Measurements from ENCODE around the gene GUCD1.
"Not testable (repeated sequence)": the region's sequence is repeated elsewhere in the genome, so short reads cannot be mapped to it uniquely, and the experiment has no call there.

The GUCD1 gene

DNA sequence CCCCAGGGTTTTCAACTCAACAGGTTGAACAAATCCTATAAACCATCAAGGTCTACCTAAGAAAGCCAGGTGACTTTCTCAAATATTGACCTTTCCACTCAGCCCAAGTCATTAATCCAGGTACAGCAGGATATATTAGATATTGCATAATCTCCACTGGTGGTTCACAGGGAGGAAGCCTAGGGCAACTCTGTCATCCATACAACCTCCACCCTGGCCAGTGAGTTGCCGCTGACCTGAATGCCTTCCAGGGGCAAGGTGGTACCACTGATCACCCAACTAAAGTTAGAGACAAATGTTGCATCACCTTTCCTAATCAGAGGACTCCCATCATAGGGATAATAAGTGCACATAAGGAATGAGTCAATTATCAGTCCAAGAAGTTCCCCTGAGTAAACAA is 22.9 kb downstream of the GUCD1 start:
- DNase-seq (ENCODE audit: low read depth in 2 of 3, low spot score in 1 of 3) = no peak

DNA sequence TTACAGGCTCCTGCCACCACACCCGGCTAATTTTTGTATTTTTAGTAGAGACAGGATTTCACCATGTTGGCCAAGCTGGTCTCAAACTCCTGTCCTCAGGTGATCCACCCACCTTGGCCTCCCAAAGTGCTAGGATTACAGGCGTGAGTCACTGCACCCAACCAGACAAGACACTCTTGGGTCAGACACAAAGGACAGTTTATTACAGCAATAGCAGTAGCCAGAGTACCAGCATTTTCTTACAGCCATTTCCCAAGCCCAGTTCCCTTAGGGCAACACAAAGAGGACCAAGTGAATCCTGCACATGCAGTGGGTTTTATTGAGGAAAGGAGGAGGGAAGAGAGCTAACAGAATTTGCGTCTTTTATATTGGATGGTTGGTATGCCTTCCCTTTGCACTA is 24.0 kb downstream of the GUCD1 start:
- DNase-seq (ENCODE audit: low read depth in 2 of 3, low spot score in 1 of 3) = not testable (repeated sequence)

DNA sequence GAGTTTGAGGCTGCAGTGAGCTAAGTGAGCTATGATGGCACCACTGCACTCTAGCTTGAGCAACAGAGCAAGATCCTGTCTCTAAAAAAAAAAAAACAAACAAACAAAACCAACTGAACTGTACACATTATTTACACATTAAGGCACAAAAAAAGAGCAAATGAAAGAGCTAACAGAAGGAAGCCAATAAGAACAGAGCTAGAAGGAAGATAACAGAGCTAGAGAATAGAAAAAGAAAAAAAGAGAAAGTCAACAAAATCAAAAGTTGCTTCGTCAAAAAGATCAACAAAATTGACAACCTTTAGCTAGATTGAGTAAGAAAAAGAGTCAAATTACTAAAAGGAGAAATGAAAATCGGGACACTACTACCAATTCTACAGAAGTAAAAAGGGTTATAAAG is 25.0 kb downstream of the GUCD1 start:
- no peak for DNase-seq (ENCODE audit: low read depth in 2 of 3, low spot score in 1 of 3)

DNA sequence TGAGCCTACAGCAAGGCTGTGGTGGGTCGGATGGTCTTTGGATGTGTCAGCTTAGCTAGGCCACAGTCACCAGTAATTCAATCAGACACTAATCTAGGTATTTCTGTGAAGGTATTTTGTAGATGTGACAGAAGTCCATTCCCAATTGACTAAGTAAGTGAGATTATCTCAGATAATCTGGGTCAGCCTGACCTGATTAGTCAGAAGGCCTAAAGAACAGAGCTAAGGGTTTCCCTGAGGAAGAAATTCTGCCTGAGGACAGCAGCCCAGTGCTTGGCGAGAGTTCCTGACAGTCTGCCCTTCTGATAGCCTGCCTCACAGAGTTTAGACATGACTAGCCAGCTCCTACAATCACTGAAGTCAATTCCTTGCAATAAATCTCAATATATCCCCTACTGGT is 28.7 kb downstream of the GUCD1 start:
- no peak for DNase-seq (ENCODE audit: low read depth in 2 of 3, low spot score in 1 of 3)

DNA sequence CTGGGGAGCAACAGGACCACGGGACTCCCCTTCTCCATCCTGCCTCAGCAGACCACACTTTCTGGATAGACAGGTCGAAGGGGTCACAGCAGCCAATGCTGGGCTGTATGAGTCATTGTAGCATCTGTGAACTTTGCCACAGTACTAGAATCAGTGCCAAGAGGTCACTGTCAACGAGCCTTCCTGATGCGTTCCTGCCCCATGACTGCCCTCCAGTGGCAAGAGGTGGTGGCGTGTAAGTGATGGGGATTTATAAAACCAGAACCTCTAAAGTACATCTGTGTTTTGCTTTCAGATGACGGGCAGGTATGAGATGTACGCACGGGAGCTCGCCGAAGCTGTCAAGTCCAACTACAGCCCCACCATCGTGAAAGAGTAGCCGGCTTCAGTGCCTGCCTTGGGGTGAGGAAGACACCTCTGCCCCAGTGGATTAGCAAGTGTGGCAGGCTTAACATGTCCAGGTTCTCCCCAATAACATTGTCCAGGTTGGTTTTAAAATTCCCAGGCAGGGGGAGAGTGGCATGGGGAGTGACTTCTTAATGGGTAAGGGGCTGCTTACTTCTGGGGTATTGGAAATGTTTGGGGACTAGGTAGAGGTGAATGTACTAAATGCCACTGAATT is 29.4 kb downstream of the GUCD1 start:
- peak; percentile 69 to 87 (median 77) for DNase-seq (ENCODE audit: low read depth in 2 of 3, low spot score in 1 of 3)

DNA sequence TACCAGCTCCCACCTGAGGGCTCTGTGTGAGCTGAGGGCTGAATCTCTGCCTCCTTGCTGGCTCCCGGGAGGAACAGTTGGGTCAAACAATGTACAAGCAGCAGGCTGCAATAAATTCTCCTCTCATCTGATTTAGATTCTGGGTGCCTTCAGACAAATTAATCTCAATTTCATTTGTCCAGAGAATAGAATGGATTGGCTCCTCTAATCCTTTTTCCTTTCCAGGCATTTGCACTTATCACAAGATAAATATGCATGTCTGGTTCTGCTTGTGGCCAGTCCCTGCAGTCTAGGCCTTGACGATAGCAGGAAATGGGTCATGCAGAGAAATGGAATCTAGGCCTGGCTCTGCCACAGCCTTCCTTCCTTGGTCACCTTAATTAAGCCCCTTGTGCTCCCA is 31.1 kb downstream of the GUCD1 start:
- no peak for DNase-seq (ENCODE audit: low read depth in 2 of 3, low spot score in 1 of 3)

DNA sequence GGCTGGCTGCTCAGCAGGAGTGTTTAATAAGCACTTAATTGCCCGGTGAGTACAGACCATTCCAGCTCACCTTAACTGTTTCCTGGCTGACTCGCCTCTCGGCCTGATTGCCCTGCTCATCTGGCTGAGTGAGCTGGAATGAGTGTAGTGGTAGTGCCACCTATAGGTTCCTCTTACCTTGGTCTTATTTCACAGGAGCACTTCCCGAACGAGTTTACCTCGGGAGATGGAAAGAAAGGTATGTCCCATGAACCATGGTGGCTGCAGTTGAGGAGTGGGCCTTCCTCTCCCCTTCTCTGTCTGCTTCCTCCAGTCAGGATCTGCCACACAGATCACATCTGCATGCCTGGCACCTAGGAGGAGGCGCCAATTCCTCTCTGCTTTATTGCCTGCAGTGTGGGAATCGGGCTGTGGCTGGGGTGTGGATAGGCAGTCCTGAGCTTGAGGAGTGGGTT is 33.1 kb downstream of the GUCD1 start:
- DNase-seq (ENCODE audit: low read depth in 2 of 3, low spot score in 1 of 3) = peak; percentile 15 to 32 (median 19)

DNA sequence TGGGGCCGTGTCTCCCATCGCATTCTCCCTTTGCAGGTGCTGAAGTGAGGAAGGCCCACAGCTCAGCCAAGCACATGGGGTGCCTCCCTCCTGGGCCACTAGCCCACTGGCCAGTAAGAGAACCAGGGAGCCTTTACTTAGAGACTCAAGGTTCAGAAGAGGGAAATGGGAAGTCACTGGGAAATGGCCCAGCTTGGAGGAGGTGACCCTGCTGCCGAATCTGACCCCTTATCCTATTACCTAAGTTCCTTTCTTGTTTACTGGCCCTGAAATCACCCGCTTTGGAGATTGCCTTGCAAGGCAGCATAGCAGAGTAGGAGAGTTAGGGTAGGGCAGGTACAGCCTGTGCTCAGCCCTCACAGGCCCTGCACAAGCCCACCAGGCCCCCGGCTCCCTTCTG is 35.4 kb downstream of the GUCD1 start:
- no peak for DNase-seq (ENCODE audit: low read depth in 2 of 3, low spot score in 1 of 3)

DNA sequence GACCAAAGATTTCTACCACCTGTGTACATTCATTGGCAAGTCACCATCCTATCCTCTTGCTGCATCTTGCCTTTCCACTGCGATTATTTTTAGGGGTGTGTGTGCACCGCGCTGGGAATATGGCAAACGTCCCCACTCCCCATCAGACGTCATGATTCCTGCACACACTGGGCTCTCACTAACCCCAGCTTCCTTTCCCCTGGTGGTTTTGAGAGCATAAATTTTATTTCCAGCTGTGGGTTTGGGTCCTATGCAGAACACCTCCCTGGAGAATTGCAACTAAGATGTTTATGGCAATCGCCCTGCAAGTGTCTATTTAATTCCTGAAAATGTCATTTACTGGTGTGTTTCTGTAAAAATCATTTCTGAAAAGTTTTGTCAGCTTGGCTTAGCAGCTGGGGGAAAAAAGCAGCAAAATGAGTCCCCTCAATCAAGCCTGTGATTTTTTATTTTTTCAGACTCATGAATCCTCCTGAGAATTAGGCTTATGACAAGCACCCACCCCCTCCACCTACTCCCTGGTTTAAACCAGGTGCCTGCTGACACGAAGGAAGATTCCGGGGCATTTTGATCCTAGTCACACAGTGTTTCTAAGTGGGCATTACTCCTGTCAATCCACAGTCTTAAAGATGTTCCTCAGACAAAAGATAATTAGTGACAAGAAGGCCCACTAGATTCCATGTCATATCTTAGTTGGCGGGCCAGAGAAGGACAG is 36.0 kb downstream of the GUCD1 start:
- no peak for DNase-seq (ENCODE audit: low read depth in 2 of 3, low spot score in 1 of 3)

DNA sequence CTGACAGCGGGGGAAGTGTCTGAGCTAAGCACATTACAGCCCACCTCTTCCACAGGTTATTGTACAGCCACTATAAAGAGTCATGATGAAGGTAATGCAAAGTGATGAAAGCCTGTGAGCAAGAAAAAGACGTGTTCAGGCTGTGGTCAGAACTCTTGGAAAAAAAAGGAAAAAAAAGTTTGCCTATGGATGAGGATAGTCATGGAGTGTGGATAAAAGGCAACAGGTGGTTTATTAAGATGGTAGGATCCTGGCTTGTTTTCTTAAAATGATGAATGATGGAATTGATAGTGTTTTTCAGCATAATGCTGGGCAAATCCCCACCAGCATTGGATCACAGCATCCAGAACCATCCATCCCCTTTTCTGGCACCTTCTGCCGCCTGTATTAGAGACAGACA is 36.7 kb downstream of the GUCD1 start:
- DNase-seq (ENCODE audit: low read depth in 2 of 3, low spot score in 1 of 3) = no peak

DNA sequence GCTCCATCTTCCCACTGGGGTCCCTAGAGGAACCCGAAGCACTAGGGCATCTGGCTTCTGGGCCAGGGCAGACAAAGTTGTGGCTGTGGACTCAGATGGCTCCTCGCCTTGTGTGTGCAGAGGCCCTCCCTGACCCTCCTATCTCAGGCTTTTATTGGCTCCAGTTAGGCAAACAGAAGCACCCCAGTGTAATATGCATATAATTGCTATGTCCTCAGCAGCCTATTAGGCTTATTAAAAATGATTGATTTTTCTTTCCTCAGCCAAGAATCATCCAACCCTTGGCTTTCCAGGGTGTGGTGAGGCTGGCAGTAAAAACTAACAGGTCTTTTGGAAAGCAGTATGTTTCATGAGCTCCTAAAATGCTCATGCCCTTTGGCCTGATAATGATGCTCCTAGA is 37.5 kb downstream of the GUCD1 start:
- no peak for DNase-seq (ENCODE audit: low read depth in 2 of 3, low spot score in 1 of 3)

DNA sequence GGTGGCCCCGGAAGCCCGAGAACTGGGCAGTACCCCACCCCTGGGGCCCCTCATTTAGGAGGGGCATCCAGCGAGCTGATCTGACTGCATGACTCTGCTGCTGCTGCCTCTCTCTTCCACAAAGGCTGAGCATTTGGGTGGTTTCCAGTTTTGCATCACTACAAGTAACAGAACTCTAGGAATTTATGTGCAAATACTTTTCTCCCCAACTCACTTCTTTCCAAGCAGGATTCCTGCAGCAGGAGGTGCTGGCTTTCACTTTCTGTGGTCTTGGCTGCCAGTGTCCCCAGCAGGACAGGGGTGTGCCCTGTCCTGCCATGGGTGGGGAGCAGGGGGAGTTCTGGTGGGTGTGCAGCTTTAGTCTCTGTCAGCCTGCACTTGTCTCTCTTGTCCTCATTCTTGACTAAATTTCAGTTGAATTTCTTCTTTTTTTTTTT is 38.6 kb downstream of the GUCD1 start:
- no peak for DNase-seq (ENCODE audit: low read depth in 2 of 3, low spot score in 1 of 3)

DNA sequence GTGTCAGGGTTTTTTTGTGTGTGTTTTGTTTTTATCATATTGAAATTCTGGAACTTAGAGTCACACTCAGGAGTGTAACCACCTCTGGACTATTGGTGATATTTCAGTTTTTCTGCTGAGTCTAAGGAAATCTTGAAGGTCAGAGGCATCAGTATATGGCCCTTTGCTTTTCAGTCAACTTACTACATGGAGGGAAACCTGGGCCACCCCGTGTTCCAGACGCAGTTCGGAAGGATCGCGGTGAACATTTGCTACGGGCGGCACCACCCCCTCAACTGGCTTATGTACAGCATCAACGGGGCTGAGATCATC is 40.0 kb downstream of the GUCD1 start:
- DNase-seq (ENCODE audit: low read depth in 2 of 3, low spot score in 1 of 3) = no peak

DNA sequence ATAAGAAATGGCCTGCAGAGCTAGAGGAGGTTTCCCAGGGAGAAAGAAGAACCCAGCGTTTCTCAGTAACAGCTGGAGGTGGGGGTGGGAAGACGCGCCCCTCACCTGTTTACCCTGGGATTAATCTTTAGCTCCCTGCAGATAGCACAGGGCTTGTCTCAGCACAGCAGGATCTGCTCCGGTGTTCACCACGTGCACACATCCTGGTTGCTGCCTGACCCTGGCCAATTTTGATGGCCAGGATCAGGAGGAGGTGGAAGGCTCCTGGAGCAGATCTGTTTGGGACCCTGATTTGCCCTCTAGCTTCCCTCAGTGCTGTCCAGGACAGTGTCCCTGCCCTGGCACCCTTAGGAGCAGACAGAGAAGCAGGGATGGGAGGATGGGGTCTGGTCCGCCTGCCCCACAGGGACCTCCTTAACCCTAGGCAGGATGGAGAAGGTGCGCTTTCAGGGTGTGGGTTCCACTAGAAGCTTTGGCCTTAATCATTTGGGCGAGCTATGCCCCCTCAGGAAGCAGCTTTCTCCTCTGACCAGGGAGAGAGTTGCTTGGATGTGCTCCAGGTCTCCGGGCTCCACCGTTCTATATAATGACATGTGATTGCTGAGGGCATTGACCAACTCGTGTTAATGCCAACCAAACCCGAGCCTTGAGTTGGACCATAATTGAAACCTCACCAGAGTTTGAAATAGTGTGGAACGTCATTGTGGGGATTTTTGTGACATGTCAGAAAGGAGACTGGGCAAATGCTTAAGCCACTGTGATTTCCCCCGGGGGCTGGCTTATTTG is 40.5 kb downstream of the GUCD1 start:
- DNase-seq (ENCODE audit: low read depth in 2 of 3, low spot score in 1 of 3) = no peak

DNA sequence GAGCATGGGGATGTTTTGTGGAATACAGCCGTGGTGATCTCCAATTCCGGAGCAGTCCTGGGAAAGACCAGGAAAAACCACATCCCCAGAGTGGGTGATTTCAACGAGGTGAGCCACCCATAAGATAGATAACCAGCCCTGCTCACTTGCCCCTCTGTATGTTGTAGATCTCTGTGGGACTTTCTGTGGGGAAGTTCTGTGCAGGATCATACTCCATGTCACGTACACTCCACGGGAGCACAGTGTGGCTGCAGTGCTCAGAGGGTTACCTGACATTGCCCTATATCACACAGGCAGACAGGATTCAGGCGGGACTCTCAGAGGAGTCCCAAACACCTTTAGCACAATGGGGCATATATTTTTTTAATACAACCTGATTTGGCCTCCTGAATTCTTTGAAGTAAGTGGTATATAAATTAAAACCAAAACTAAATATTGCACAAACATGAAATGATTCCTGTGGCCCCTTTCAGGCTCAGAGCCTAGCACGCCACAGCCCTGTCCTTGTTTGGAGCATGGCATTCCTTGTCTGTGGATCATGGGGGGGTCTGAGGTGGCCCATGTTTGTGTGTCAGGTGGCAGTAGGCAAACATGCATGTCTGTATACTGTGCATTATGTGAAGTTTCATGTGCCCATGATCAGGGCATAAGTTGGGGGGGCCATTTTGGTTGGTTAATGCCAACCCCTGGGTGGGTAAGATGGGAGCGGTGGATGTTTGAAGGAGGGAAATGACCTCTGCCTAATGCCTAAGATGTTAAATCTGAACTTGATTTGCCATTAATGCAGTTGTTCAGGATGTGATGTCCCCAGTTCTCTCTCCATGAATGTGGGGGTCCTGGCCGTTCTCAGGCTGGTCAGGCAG is 41.3 kb downstream of the GUCD1 start:
- no peak for DNase-seq (ENCODE audit: low read depth in 2 of 3, low spot score in 1 of 3)

DNA sequence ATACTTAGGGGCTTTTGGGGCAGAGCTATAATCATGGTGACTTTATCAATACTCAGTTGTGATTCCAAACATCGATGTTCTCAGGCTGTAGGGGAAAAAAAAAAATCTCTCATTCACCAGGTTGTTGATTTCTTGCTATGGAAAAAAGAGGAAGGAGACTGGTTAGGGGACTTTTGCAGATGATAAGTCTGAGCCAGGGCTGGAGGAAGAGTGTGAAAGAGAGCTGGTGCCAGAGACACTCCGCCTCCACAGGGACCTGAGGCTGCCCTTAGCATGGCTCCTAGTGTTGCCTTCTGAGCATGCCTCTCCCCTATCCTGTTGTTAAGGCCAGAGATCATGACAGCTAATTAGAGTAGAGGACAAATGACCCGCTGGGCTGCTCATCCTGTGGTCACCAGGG is 42.9 kb downstream of the GUCD1 start:
- DNase-seq (ENCODE audit: low read depth in 2 of 3, low spot score in 1 of 3) = no peak

DNA sequence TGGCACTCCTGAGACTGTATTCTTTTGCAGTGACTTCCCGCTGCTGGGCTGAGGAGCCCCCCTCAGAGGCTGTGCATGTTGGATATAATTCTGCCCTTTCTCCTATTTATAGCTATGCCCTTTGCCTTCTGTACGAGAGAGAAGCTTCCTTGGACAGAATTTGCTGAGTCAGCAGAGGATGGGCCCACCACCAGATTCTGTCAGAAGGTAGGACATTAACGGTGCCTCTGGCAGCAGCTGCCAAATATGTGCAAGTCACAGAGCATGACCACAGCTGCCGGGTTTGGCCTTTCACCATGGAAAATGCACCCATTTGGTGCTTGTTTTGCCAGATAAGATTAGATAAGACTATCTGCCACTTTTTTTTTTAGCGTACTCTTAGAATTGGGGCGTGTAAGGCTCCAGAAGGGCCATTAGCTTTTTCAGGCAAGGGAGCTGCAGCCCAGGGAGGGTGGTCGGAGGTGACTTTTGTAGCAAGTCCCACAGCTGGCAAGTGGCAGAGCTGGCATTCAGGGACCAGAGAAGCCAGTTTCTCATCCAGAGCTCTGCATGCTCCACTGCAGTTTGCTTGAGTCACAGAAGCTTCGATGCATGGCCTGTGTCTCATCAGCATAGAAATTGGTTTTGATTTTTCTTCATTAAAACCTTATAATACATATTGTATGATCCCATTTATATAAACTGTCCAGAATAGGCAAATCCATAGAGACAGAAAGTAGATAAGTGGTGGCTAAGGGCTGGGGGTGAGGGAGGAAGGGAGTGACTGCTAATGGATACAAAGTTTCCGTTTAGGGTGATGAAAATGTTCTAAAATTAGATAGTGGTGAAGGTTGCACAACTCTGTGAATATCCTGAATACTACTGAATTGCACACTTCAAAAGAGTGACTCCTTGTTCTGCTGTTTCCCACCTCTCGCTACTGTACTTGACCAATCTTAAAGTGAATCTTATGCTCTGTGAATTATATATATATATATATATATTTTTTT is 44.0 kb downstream of the GUCD1 start:
- no peak for DNase-seq (ENCODE audit: low read depth in 2 of 3, low spot score in 1 of 3)

DNA sequence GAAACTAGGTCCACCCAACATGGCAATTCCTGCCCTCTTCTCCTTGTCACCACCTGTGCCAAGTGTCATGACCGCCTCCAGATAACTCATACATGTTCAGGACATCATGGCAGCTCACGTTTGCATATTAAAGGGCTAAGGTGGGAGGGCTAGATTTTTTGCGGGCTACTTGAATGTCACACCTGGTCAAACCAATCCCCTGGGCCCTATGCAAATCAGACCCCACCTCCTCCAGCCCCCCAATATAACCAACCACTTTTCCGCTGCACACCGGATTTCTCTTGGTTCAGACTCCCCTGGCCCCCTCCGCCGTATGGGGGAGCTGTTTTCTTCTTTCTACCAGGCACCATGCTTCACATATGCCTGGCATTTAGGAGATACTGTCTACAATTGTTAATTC is 47.2 kb downstream of the GUCD1 start:
- DNase-seq (ENCODE audit: low read depth in 2 of 3, low spot score in 1 of 3) = no peak

DNA sequence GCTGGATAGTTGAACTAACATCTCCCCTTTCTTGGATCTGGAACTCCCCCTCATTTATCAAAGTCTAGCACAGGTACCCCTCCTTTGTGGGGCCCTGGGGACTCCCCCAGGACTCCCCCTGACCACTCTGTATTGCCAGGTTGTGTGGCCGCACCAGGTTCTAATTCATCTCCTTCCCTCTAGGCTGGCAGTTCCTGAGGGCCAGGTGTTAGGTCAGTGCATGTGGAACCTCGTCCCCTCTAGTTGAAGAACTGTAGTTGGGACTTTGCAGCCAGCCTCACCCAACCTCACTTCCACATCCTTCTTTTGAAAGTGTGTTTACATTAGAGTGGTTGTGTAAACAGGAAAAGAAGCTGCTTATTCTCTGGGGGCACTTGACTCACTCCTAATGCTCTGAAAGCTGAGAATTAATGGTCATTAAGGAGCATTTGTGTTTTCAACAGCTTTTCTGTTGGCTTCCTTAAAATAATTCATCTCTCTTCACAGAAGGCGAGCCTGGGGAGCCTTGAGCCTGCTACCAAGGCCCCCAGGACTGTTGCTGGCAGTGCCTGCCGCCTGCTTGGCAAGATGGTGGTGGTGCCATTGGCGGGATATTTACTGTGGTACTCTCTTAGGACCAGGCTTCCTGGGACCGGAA is 48.0 kb downstream of the GUCD1 start:
- no peak for DNase-seq (ENCODE audit: low read depth in 2 of 3, low spot score in 1 of 3)

Measured in stimulated activated CD4-positive, alpha-beta T cell treated with anti-CD3 and anti-CD28 coated beads, Interleukin-12 subunit alpha, Interleukin-12 subunit beta, amount 100 ng/mL, for 48 hours (primary cell).